GM18520 (cell line): ENCODE results near the gene GBA2.

Source experiments
- ATAC-seq: cut with Tn5 transposase; IDR thresholded peaks from one replicate; pipeline ENCODE4 v1.9.1; 2021; ENCODE audit not compliant: unreplicated experiment

The GBA2 gene

DNA sequence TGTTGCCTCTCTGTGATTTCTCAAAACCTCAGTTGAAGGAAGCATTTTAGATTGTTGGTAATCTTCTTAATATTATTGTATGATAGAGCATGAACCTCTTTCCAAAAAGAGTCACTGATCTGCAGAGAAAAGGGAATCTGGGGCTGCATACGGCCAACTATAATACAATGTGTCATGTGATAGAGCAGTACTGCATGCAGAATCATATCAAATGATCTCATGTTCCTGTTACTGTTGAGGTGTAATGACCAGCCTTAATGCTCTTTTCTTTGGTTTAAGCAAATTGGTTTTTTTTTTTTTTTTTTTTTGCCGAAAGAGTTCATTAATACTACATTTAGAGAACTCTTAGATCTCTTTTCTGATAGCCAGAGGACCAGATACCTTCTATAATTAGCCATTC is 18.0 kb upstream of the GBA2 start:
- ATAC-seq, result no peak

DNA sequence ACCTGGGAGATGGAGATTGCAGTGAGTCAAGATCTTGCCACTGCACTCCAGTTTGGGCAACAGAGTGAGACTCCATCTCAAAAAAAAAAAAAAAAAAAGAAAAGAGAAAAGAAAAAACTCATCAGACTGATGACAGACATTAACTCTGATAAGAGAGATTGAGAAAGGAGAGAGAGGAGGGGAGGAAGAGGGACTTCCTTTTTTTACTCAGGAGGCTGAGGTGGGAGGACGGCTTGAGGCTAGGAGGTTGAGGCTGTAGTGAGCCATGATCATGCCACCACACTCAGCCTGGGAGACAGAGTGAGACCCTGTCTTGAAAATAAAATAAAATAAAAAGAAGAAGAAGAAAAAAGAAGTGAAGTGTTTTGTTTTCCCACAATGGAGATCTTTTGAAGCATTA is 14.8 kb upstream of the GBA2 start:
- ATAC-seq, result no peak

DNA sequence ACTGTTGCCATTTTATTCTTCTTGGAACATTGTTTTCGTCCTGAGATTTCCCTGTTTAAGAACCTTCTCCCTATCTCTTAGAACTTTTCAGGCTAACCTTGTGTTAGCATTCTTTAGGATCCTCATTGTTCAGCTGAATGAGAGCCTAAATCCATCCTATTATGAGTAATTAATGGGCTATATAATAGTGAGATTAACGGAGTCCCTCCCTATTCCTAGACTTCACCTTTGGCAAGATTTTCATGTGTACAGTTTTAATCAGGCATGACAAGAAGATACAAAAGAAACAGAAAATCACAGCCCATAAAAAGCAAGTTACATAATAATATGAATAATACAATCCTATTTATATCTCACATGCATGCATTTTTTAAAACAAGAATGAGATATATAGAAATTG is 14.2 kb upstream of the GBA2 start:
- no peak for ATAC-seq

DNA sequence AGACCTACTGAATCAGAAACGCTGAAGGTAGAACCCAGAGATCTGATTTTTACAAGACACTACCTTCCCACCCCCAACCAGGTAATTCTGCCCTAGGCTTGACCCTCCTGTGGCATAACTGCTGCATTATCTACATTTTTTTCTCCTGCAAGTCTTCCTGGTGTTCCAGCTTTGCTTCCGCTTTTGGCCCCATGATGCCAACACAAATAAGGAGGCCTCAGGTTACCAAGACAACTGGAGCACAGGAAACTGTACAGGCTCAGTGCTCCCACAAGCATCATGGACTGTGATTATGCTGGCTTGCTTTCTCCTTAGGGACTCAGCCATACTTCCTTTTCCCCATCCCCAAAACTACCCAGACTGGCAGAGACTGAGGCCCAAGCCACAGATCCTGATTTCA is 11.6 kb upstream of the GBA2 start:
- no peak for ATAC-seq

DNA sequence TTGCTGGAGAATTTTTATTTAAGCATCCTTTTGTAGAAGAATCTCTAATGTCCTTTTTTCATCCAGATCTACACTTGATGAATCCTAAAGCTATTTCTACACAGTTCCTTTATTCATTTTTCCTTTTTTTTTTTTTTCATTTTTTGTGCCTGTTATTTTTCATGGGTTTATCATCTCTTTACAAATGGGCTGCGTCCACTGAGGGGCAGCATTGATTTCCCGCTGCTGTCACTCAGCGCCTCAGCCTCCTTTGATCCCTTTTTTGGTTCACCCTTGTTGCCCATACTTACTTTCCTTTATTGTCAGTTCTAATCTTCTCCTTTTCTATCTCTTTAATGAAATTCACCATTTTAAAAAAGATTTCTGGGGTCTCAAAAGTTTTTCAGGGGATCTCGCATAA is 10.8 kb upstream of the GBA2 start:
- no peak for ATAC-seq

DNA sequence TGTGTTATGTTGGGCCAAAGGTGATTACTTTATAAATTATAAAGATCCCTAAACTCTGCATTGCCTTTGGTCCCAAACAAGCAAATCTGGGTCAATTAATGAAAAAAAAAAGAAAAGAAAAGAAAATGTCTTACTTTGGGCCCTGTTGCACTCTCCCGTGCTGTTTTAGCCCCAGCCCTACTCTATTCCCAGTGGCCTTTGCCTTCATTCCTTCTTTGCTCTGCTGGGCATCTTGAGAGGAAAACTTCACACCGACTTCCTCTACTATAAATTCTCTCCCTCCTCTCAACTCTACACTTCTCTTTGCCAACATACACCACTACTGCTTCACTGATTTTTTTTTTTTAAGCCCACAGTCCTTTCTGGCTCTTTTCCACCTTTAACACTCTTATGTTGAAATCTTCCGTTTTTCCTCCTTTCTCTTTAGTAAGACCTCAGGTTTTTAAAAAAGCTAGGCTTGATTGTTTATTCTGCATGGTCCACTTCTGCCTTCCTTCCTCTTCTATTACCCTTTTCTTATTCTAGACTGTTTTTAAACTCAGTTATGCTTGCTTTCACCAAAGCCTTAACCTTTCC is 9.5 kb upstream of the GBA2 start:
- ATAC-seq, result no peak

DNA sequence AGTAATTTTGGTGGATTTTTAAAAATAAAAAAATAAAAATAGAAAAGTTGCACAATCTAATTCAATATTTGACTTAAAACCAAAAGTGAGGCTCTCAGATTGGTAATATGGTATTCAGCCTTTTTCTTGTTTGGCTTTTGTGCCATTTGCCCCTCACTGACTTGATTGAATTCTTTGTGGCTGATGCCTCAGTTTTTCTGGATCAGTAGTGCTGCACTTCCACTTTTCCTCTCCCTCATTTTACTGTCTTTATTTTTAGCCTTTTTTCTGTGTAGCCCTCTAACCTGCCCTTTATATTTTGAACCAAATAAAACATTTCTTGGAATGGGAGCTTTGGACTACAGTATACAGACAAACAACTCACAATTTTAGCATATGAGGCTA is 8.9 kb upstream of the GBA2 start:
- no peak for ATAC-seq

DNA sequence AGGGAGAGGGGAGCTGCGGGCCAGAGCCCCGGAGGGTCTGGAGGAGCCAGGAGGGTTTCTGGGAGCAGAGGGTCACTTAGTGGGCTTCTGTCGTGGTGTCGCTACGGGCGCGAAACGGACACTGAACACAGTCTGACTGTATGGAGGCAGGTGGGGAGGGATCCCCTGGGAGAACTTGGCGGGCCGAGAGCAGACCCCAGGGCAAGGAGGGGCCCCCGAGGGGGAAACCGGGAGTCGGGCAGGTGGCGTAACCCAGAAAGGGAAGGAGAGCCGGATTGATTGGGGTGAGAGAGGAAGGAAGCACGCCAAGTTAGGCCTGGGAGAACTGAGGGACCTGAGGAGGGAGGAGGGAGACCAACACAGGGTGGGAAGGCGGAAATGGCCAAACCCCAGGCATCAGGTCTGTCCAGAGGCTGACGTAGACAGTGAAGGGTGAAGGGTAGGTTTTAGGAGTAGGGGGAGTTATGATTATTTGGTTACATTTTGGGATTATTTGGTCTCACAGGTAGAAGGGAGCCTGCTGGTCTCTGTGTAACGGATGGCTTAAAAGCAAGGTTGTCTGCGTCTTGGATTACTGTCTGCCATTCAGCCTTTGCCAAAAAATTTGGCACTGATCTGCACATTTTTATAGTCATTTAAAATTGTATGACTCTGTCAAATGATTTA is 8.3 kb upstream of the GBA2 start:
- ATAC-seq, result no peak

DNA sequence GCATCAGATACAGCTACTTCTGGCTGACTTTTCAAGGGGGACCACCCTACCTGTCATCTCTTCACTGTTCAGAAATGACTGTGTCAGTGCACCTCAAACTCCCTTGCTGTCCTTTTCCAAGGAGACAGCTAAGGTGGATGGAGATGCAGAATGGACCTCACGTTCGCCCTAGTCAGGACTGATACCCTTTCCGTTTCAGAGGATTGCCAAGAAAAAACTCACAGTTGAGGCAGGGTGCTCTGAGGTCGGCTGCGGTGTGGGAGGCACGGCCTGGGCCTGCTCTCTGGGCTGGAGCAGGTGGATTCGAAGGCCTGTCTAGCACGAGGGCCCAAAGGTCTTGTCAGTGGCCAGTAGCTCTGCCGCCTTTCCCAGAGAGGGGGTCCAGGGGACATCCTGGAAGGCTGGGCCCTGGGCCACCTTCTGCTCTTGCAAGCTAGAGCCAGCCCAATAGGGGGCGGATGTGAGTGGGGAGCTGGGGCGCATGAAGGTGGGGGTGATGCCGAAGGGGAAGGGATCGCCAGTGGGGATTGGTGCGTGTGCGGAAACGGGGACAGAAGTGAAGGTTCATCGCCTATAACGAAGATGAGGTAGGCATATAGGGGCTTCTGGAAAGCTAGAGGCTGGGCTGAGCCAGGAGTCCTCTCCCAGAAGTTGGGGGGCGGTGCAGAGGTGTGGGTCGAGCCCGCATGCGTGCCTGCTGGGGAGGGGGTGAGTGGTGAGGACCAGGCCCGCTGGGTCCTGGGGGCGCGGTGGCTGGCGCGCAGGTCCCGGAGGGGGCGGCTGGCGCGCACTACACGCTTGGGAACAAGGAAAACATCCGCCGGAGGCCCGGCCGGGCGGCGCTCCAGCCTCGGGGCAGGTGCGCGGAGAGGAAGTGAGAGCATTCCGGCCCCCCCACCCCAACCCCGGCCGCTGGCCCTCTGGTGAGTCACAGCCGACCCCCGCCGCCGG is 7.5 kb upstream of the GBA2 start:
- no peak for ATAC-seq

DNA sequence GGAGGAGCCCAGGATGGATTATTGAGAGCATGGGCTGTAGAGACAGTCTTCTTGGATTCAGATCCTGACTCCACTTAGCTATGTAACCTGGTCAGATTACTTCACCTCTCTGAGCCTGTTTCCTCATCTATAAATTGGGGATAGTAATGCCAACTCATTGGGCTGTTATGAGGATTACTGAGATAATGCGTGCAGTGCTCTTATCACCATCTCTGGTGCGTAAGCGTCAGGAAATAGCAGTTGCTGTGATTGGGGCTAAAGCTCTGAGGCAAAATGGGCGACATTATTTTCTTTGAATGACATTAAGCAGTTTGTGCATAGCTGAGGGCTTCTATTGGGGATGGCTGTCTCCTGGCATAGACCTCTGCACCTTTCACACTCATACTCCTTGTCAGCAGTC is 6.0 kb upstream of the GBA2 start:
- no peak for ATAC-seq

DNA sequence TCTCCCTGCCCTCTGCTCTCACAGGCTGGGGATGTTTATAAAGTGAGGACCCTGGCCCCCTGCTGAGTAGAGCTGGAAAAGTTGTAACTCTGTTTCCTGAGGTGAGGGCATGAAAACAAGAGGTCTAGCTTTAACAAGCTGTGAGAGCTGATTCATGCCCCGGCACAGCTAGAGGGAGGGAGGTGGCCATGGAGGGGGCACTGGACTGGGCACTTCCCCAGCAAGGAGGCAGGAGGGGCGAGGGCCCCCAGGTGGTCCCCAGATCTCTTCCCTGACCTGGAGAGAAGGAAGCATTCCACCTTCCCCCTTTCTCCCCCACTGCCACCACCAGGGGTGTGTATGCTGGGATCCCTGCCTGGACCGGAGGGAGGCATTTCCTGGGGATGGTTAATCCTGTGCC is 5.2 kb upstream of the GBA2 start, which contains the start of gene MSMP:
MSMP (minus strand) TSS at position 13 of the 400 bp plus-strand sequence. CDS start 147 bp downstream, outside the sequence.
- no peak for ATAC-seq

DNA sequence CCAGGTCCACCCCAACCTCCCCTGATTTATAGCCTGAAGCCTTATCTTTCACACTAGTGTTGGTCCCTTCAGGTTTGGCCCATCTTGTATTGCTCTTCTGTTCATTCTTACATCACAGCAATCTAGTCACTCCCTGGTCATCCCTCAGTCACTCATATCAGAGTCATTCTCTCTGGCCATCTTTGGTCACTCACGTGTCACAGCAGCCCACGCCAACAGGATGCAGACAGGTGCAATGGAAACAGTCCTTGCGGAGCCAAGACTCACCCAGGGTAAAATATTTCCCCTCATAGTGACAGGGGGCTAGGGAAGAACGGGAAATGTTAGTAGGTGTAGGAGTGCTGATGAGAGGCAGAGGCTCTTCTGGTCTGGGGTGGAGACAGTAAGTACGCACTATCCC is 4.4 kb upstream of the GBA2 start:
- ATAC-seq, result no peak

DNA sequence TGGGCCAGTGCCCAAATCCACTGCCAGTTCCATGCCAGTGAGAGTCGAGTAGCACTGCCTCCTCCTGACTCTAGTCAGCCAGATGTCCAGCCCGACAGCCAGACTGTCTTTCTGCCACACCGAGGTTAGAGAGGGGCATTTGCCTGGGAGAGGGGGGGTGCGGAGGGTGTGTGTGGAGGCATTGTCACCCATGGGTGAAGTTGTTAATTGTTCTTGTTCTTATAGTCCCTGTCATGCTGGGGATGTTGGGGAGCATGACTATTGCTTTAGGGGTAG is 1.2 kb upstream of the GBA2 start:
- no peak for ATAC-seq

DNA sequence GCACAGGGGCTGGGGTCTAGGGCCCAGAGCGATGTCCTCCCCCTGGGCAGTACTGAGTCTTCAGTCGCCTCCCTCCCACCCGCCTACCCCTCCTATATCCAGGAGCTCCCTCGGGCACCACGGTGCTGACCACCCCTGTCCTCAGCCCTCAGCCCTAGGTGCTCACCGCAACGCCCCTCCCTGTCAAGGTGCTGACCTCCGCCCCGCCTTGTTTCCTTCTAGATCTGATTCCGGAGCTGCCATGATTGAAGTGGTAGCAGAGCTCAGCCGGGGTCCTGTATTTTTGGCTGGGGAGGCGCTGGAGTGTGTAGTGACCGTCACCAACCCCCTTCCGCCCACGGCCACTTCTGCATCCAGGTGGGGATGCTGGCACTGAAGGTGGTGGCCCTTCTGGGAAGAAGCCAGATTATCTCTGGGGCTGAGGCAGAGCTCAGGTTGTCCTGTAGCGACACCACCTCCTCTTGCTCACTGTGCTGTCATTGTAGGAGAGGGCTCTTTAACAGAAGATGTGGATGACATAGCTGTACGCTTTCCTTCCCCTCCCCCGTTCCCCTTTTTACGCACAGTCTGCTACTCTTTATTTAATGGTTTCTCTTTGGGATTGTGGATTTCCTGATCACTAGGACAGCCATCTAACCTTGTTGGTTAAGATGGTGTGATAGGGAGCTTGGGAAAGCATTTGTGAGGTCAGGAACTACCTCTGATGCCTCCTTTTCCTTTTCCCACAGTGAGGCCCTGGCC is 657 bp upstream of the GBA2 start:
- ATAC-seq, result peak; percentile 2

DNA sequence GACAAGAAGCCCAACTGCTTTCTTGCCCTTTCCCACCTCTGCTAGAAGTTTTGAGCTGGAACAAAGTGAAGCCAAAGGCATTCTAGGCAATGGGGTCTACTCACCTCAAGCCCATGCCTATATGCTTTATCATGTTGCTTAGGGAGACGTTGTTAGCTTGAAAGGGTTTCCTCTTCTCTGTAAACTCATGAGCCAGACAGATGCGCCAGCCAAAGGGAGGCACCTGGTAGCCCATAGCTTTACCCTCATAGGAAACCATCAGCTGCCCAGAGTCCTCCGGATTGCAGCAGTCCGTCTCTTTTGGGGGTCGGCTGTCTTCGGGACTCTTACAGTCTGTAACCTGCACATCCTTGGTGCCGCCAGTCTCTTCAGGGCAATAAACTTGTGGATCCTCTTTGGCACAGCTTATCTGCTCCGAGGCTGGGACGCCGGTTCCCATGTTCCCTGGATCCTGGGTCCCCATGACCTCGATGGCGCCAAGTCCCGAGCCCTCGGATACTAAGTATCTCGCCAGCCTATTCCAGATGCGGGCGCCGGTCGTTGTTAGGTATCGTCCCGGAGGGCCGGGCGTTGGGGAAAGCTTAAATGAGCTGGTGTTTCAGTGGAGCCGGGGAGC is 678 bp downstream of the GBA2 start:
- ATAC-seq, result no peak

DNA sequence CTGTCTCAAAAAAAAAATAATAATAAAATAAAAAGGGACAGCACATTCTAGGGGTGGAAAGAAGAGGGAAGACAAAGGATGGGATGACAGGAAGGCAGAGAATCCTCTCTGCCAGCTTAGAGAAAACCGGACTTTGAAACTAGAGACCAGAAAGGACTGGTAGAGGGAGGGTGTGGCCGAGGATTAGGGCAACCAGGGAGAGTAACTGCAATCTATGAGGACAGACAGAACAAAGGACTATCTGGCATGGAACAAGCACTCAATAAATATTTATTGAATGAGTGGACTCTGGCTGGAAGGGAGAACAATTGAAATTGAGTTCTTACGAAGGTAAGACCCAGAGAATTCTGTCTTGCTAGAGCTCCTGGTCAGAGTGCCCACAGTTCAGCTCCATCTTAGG is 2.4 kb downstream of the GBA2 start:
- ATAC-seq, result no peak

DNA sequence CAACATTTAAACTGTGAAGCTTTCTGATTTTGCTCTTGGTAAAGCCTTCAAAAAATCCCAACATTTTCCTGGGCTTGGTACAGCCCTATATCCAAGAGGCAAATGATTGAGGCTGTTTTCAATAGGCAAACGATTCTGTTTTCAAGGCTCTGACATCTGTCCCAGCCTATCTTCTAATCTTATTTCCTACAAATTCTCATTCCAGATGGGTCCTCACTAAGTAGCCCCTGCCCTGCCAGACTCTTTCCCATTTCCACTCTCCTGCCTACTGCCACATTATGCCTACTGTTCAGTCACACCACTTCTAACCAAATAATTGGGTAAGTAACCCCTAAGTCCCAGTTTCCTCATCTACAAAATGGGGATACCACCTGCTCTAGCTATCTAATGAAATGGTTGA is 3.5 kb downstream of the GBA2 start:
- no peak for ATAC-seq

DNA sequence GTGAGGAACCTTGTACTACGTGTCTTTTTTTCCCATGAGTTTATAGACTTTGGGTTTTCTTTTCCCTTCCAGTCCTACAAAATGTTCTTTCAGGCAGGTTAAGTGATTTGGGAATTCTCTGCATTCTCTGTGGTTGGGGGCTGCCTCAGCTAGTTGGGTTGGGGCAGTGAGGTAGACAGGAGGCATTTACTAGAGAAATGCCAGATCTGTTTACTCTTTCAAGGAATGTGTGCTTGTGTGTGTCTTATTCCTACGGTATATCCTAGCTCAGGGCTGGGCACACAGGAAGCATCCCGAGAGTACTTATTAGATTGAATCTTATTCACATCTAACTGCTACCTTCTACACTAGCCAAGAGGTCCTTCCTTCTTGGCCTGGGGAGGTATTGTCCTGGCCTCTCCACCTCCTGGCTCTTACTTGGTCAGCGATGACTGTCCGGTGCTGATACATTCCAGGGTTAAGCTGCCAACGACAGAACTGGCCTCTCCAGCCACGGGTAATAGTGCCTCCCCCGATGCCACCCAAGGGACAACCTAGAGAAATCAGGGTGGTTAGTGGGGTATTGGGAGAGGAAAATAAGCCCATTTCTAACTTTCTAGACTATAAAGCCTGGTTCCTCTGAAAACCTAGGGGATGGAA is 5.0 kb downstream of the GBA2 start:
- ATAC-seq, result no peak

DNA sequence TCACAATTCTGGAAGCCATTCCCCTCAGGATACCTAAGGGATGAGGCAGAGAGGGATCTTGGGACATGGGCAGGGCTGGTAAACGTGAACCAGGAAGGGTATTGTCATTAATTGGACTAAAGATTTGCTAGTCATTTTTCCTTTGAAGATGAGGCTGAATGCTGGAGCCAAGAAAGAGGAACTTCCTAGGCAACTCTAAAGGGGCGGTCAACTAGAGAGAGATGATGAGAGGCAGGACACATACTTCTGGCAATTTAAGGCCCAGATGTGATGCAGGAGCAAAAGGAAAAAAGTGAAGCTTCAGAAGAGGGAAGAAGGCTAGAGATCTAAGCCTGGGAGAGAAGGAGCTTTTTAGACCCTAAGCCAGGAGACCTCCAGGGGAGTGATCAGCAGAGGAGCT is 5.6 kb downstream of the GBA2 start:
- ATAC-seq, result no peak

DNA sequence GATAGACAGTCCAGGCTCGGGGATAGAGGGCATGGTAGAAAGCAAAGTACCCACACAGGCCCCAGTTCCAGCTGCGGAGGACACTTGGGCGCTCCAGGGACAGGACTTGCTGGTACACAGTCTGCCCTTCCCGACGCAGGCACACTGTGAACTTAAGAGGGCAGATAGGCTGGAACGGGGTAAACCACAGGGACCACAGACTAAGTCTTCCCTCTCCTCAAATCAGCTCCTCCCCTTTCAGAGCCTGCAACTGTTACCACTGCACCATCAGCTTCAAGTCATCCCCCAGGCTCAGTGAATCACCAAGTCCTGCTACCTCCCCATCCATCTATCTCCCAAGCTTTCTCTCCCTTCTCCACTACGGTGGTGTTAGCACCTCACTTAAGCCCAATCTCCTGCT is 7.3 kb downstream of the GBA2 start:
- ATAC-seq, result no peak

DNA sequence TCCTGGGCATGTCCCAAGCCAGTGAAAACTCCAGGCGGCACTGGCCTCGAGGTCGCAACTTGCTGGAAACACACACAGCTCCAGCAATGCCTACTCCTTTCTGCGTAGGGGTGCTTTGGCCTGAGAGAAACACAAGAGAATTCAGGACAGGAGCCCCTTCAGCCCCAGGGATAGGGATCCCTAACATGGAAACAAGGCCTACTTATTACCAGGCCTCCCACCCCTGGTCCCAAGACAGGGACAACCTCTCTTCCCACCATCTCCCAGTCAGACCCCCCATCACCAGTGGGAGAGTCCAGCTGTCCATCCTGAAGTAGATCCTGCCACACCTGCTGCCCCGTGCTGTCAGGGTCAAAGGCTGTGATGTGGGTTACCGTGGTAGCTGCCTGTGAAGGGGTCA is 8.8 kb downstream of the GBA2 start:
- no peak for ATAC-seq
